Right lobe of liver (tissue), 6 donors: ENCODE results near the gene SESTD1. TPM values are rescaled to one million over a fixed set of nuclear protein-coding genes. Genes with fewer than 3 reads are reported as not detected.

Experiments
- ATAC-seq, 4 donors: fragments of 200-7000 bp; cut with Tn5 transposase; one replicate each; pipeline ENCODE4 v1.9.1; 2020; ENCODE audit warnings: mild to moderate bottlenecking in 4 of 4, moderate library complexity in 4 of 4
- DNase-seq, 3 donors: peaks; one replicate each; pipeline ENCODE4 v3.0.0-alpha.2; 2020
- H3K27ac ChIP-seq, 3 donors: fragments of 200-600 bp; one replicate each; pipeline ENCODE4 v1.8.0; 2022
- H3K27me3 ChIP-seq, 2 donors: fragments of 200-600 bp; one replicate each; pipeline ENCODE4 v1.8.0; 2022
- H3K36me3 ChIP-seq, 4 donors: fragments of 200-600 bp; sonication (generic) in 1 of 4; one replicate each; pipeline versions ENCODE4 v1.5.1 to v1.8.0; 2017 to 2022; ENCODE audit warnings: control low read depth in 1 of 4
- H3K4me1 ChIP-seq, 4 donors: fragments of 200-600 bp; sonication (generic) in 1 of 4; one replicate each; pipeline versions ENCODE4 v1.5.1 to v1.8.0; 2017 to 2022; ENCODE audit warnings: control low read depth in 1 of 4
- H3K4me3 ChIP-seq, 3 donors: fragments of 200-600 bp; one replicate each; pipeline ENCODE4 v1.8.0; 2022
- H3K9me3 ChIP-seq, 4 donors: fragments of 200-600 bp; sonication (generic) in 1 of 4; one replicate each; pipeline versions ENCODE4 v1.5.1 to v1.8.0; 2017 to 2022; ENCODE audit warnings: control low read depth in 1 of 4
- POLR2A ChIP-seq: fragments of 450-650 bp; IDR thresholded peaks from one replicate; pipeline ENCODE4 v1.6.1; 2017; ENCODE audit warnings: antibody characterized with exemption, mild to moderate bottlenecking
- WGBS: methylation state at CpG from one replicate; pipeline ENCODE4 v1.1.6; 2018; ENCODE audit warnings: low coverage, low lambda C conversion rate; ENCODE audit not compliant: insufficient coverage; ENCODE audit errors: missing lambda C conversion rate; 5-methylcytosine and 5-hydroxymethylcytosine counted together
- intact Hi-C, 2 donors: fragments of 100-400 bp; cut with DNase I; formaldehyde crosslinking; loops; one replicate each; pipeline versions ENCODE4 v1.11.2 to v1.14.1; 2022
- total RNA-seq, 6 experiments: library from RNA; depleted of rRNA in 2 of 6; stranded (reverse); fragments of >200 nt in 2 of 6; fragmentation: NEBNext Ultra II Directional in 3 of 6; extraction: Animal tissue kit (Norgen Biotek cat#: 25700) in 3 of 6; gene quantifications; one replicate each; pipeline versions ENCODE4 v1.1.0 to v1.2.4, GENCODE V29; 2016 to 2023
- TF ChIP-seq, protein P1 (sequence below), 4 donors: fragments of 200-600 bp in 3 of 4; fragments of 450-650 bp in 1 of 4; IDR thresholded peaks; one replicate each; pipeline versions ENCODE4 v1.5.1 to v1.8.0; 2016 to 2022; ENCODE audit warnings: antibody characterized with exemption in 4 of 4, mild to moderate bottlenecking in 2 of 4
- donor health status: DM: no; HTN: yes; CAD: no.
- donor health status: DM: no; HTN: no; CAD: no.
- donor health status: DM: no; HTN: no; CAD: no.
- donor health status: DM: no; HTN: yes; CAD: no.
- donor health status: DM: no; HTN: yes; CAD: no.

SESTD1 gene
- total RNA-seq, 6 experiments from 2014 or later, result 5.8 to 27.9 (median 12.8) TPM

DNA sequence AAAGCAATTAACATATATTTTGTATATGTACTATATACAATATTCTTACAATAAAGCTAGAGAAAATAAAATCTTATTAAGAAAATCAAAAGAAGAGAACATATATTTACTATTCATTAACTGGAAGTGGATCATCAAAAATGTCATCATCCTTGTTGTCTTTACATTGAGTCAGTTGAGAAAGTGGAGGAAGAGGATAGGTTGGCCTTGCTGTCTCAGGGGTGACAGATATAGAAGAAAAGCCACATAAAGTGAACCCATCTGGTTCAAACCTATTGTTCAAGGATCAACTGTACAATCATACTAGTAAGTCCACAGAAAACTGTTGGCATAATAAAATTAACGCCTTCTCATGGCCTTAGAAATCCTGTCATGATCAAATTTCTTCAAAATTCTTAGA, 26.6 kb downstream of the SESTD1 start:
- Histone ChIP-seq H3K4me3 (no peak overlapping the region), H3K9me3 (no peaks in the 10 kb centered on the region), H3K27me3 (no peaks in the 10 kb centered on the region), H3K36me3 (no peaks in the 10 kb centered on the region), H3K27ac (no peak overlapping the region), H3K4me1 (peaks cover 0 to 4% (median 0%) of the 10 kb centered on the region in 4 donors)
- DNase-seq (no peak), ATAC-seq (no peak)
- intact Hi-C loops, result no loop called here
- WGBS, result 100% methylated on average over 1 of the region's 1 CpG
- no peak for TF ChIP-seq POLR2A
- TF ChIP-seq, protein P1, sequence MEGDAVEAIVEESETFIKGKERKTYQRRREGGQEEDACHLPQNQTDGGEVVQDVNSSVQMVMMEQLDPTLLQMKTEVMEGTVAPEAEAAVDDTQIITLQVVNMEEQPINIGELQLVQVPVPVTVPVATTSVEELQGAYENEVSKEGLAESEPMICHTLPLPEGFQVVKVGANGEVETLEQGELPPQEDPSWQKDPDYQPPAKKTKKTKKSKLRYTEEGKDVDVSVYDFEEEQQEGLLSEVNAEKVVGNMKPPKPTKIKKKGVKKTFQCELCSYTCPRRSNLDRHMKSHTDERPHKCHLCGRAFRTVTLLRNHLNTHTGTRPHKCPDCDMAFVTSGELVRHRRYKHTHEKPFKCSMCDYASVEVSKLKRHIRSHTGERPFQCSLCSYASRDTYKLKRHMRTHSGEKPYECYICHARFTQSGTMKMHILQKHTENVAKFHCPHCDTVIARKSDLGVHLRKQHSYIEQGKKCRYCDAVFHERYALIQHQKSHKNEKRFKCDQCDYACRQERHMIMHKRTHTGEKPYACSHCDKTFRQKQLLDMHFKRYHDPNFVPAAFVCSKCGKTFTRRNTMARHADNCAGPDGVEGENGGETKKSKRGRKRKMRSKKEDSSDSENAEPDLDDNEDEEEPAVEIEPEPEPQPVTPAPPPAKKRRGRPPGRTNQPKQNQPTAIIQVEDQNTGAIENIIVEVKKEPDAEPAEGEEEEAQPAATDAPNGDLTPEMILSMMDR (IDR thresholded peaks at IDR 0.05), result no peak

DNA sequence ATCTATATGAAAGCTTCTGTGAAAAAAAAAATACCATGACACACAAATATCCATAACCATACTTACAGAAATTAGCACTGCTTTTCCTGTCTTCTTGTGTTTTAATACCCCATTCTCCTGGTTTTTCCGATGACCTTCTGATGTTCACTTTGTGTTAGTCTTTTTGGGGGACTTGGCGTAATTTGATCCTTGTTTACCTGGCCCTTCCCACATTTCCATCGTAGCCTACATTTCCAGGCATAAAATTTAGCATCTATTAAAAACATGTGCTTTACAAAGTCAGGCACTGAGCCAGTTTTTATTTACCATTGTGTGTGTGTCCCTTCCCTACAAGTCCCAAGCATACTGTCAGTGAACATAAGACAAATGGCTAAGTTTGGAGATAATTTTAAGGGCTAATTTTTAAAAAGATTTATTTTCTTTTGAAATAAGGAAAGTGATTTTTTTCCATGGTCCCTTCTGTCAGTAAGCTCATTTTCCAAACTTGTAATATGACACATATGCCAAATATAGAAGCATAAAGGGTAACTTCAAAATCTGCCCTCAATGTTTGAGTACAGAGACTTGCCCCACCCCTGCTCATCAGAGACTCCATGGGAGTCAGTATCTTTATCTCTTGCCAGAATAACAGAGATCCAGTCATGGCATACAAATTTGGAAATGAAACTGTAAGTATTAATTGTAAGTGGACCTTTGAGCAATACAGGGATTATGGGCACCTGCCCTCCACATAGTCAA, 27.3 kb downstream of the SESTD1 start:
- H3K9me3 ChIP-seq, result no peaks in the 10 kb centered on the region
- H3K27me3 ChIP-seq, result no peaks in the 10 kb centered on the region
- ATAC-seq (no peak), DNase-seq (no peak)
- H3K4me3 ChIP-seq, result no peak overlapping the region
- peaks cover 0 to 4% (median 0%) of the 10 kb centered on the region in 4 donors for H3K4me1 ChIP-seq
- no peaks in the 10 kb centered on the region for H3K36me3 ChIP-seq
- intact Hi-C loops, result no loop called here
- WGBS, result 80% methylated on average over 3 of the region's 3 CpGs
- TF ChIP-seq, protein P1 (IDR thresholded peaks at IDR 0.05), result no peak
- H3K27ac ChIP-seq, result no peak overlapping the region

DNA sequence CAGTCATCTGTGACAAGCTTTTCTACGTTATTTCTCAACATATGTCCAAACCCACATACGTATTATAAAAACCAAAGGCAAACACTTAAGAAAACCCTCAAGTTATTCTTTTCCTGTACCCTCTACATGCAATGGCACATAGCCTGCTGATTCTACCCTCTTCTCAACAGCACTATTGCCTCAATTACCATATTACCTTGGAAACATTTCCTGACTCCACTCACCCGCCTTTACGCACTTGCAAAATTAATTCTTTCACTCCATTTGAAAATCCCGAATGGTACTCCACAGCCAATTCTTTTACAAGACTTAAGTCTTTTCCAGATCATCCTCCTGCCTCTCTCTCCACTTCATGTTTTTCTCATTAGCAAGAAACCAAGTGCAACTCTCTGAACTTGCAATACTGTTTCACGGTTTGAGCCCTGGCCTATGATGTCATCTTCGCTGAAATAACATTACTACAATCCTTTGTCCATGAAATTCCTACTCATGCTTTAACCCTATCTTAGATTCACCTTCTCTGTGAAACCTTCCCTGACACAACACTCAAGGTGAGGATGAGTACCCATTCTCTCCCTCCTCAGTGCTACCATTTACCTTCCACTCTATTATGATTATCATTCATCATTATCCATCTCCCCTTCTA, 29.0 kb downstream of the SESTD1 start:
- no peaks in the 10 kb centered on the region for H3K27me3 ChIP-seq
- DNase-seq (no peak), ATAC-seq (no peak)
- no peak overlapping the region for H3K4me3 ChIP-seq
- WGBS, result 76% methylated on average over 7 of the region's 7 CpGs
- no peak overlapping the region for H3K27ac ChIP-seq
- H3K9me3 ChIP-seq, result no peaks in the 10 kb centered on the region
- intact Hi-C loops, result no loop called here
- no peak for TF ChIP-seq POLR2A
- TF ChIP-seq, protein P1 (IDR thresholded peaks at IDR 0.05), result no peak
- H3K4me1 ChIP-seq, result peaks cover 0 to 4% (median 0%) of the 10 kb centered on the region in 4 donors
- H3K36me3 ChIP-seq, result no peaks in the 10 kb centered on the region

DNA sequence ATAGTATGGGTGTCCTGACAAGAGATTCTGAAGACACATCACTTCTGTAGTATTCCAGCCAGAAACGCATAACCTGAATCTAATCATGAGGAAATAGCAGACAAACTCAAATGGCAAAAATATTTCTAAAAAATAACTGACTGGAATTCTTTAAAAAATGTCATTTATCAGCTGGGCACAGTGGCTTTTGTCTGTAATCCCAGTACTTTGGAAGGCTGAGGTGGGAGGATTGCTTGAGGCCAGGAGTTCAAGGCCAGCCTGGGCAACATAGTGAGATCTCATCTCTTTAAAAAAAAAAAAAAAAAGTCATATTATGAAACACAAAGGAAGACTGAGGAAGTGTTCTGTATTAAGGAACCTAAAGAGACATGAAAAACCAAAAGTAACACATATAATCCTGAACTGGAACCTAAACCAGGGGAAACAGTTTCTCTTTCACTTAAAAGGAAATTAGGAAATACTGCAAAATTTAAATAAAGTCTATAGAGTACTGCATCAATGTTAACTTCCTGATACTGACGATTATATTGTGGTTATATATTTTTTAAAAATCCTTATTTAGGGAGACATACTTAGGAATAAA, 29.9 kb downstream of the SESTD1 start:
- Histone ChIP-seq H3K27ac (no peak overlapping the region), H3K4me1 (peaks cover 0 to 4% (median 0%) of the 10 kb centered on the region in 4 donors), H3K4me3 (no peak overlapping the region), H3K27me3 (no peaks in the 10 kb centered on the region), H3K9me3 (no peaks in the 10 kb centered on the region), H3K36me3 (no peaks in the 10 kb centered on the region)
- DNase-seq (no peak), ATAC-seq (peak in 3 of 4 donors; percentile 26 to 66 (median 40))
- intact Hi-C loops, result no loop called here
- TF ChIP-seq POLR2A, result no peak
- TF ChIP-seq, protein P1 (IDR thresholded peaks at IDR 0.05), result no peak
- WGBS, result 53% methylated on average over 2 of the region's 2 CpGs
